Ramos (cell line): ENCODE results near the gene CCDC34.
"Not testable (repeated sequence)": the region's sequence is repeated elsewhere in the genome, so short reads cannot be mapped to it uniquely, and the experiment has no call there.

Experiments used
- in situ Hi-C: fragments of 300-500 bp; cut with MboI; formaldehyde crosslinking; loops from one replicate; pipeline ENCODE4 v1.14.3; 2022; ENCODE audit warnings: low sequenced_read_pairs; ENCODE audit not compliant: unreplicated experiment

The CCDC34 gene

GRCh38 chr11:27363576-27364117 lies 632 bp upstream of the CCDC34 start:
- in situ Hi-C loops = no loop called here

- in situ Hi-C loops = no loop called here
Observed at GRCh38 chr11:27361649-27362431, 1.2 kb downstream of the CCDC34 start.

DNA sequence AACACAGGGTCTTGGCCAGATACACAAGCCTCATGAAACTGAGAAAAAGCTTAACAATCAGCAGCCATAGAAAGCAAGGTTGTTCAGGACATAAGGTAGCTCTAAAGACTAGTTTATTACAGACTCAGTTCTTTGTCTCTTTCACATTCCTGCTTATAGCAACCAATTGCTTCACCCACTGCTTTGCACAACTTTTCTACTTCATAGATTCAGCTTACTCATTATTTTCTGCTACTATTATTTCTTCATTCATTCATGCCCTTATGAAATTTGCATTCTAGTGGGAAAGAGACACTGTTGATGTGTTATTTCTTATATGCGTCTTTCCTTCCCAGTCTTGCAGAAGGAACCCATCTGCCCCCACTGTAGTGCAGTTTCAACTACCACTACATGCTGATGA lies 4.7 kb downstream of the CCDC34 start:
- in situ Hi-C loops = no loop called here

- in situ Hi-C loops = no loop called here
Observed at GRCh38 chr11:27357250-27357649, 5.8 kb downstream of the CCDC34 start.

DNA sequence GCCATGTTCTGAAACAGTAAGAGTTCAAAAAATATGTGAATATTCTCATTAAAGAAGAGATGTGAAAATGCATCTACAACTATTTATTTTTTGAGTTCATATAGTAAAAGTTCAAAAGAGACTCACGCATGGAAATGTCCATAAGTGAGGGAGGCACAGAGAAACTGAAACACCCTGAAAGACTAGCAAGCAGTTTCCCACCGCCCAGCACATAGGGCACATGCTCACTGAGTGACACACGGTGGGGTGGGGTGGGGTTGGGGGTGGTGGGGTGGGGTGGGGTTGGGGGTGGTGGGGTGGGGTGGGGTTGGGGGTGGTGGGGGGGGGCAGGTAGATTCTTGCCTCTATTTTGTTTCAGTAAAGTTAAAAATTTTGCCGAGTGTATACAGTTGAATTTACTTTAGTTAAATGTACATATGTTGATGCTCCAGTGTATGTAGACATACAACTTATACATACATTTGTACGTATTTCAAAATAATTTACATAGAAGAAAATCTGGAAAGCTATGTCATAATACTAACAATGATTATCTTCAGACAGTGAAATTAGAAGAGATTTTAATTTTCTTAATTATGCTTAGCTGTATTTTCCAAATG lies 6.3 kb downstream of the CCDC34 start:
- in situ Hi-C loops = no loop called here

DNA sequence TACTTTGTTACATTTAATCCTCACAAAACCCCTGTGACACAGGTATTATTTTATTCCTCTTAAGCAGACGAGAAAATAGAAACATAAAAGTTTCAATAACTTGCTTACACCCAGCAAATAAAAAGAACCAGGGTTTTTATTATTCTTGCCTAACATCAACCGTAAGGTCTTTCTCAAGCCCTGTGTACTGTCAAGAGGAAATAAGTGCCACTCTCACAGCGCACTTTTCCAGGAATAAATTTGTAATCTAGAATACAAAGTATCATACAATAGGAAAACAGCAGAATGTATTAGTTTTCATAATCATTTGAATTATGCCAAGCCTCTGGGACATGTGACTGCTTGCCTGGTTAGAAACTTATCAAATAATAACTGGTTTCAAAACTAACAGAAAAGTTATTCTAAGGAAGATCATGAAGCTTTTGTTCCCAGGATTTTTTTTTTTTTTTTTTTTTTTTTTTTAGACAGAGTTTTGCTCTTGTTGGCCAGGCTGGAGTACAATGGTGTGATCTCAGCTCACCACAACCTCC lies 7.4 kb downstream of the CCDC34 start:
- in situ Hi-C loops = no loop called here

- in situ Hi-C loops = no loop called here
Observed at GRCh38 chr11:27354359-27354965, 8.6 kb downstream of the CCDC34 start.

DNA sequence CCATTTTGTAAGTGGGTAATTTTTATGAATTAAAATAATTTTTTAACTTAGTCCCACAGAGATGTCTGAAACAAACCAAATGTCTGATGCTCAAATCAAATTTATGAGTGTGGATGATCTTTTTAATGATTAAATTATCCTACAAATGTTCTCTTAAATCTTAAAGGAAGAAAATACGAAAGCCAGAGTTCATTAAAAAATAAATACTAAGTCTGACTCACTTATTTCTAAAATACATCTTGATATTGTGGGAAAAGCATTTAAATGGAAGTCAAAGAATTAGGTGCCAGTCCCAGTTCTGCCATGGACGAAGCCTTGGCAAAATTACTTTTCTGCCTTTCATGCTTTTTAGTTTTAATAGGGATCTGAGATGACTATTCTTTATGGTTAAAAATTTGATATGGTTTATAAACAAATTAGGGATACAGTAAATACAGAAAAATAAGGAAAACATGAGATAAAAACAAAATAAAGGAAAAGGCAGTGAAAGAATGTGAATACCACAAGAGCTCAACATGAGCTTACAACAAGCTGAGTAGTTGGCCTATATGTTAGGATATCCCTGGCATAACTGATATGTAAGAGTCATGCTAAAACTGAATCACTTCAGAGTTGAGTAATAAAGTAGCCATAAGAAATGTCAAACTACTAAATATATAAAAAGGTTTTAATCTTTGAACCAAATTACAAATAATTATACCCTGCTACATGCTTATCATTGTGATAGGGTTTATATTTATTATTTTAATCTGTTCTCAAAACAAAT lies 9.2 kb downstream of the CCDC34 start:
- in situ Hi-C loops = no loop called here

- in situ Hi-C loops = no loop called here
Observed at GRCh38 chr11:27352781-27353180, 10.2 kb downstream of the CCDC34 start.

DNA sequence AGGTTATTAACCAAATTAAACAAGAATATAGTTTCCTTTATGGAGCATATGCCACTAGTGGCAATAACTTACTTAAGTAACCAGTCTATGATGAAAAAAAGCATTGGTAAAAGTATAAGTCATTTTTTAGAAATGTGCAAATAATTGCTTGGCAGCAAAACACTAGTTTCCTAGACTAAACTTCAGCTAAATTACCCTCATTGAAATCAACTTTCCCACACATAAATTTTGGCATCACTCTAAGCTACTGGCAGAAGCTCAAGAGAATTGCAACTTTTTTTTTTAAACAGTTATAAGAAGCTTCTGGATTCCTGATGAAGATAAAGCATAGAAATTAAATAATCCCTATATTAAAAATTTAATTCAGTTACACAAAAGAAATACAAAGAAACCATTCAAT lies 12.5 kb downstream of the CCDC34 start:
- in situ Hi-C loops = no loop called here

DNA sequence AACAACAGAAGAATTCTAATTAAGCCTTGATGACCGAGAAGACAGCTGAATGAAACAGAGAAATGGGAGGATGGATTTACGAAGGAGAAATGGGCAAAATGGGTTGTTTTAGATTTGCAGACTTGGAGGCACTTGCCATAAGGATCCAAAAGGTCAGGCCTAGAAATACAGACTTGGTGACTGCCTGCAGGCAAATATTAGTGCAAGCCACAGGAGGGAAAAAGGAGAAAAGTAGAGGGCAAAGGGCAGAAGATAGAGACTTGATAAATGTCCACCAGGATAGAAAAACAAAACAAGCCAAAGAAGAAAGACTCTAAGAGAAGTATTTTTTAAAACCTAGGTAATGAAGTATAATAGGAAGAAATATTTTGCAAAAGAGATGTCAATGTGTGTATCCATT lies 13.1 kb downstream of the CCDC34 start:
- in situ Hi-C loops = no loop called here

DNA sequence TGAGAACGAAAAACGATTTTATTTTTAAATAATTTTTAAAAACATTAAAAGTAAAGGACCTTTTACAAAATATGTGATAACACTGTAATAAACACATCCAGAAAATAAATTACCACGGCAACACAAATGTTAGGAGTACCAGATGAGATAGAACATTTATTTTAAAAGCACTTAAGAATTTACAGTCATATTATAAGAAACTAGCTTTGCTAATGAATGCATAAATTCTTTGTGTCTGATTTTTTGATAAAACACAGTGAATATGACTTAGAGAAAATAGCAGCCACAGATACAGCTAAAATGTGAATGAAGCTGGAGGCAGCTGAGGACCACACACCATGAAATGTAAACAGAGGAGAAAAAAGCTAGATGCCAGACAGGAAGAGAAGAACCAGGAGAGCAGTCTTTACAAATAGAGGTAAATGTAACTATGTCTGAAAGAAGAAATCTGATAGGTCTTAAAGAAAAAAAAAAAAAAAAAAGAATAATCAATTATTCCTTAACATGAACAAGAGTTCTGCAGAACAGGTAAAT lies 14.6 kb downstream of the CCDC34 start:
- in situ Hi-C loops = no loop called here

DNA sequence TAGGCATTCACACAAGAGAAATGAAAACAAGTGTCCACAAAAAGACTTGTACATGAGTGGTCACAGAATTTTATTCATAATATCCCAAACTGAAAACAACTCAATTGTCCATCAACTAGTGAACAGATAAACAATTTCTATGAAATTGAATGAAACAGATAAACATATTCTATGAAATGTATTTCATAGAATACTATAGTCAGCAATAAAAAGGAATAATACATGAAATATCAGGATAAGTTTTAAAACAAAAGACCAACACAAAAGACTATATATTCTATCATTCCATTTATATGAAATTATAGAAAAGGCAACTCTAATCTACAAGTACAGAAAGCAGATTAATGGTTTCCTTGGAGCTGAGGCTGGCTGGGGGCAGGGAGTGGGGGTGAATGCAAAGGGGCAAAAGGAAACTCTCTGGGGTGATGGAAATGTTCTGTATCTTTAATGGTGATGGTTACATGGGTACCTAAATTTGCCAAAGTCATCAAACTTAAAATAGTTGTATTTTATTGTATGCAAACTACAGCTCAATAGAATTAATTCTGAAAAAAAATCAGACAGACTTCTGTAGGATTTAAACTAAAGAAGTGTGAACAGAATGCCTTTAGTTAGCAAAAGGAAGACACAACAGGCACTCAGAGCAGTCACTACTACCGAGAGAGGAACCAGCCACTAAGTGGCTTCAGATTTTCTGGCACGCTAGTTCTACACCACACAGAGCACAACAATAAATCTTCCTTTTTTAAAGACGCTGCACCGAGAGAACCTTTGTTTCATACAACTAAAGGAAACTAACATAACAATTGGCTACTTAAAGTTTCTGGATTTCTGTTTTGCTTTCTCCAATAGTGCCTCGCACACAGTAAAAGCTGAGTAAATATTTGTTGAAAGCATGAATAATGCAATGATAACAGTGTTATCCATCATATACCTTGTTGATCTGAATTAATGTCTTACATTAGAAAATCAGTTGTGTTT lies 15.4 kb downstream of the CCDC34 start:
- in situ Hi-C loops = no loop called here

- in situ Hi-C loops = no loop called here
Observed at GRCh38 chr11:27339941-27340340, 23.1 kb downstream of the CCDC34 start.

DNA sequence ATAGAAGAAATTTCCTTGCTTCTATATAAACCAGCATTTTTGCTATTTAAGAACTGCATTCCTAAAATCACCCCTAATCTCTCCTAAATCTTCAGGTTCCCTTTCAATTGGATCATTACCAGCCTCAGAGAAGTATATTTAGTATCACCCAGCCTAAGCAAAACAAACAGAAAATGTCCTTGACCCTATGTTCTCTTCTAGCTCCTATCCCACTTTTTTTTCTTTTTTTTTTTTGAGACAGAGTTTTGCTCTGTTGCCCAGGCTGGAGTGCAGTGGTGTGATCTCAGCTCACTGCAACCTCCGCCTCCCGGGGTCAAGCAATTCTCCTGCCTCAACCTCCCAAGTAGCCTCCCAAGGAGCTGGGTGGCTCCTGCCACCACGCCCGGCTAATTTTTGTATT lies 28.3 kb downstream of the CCDC34 start:
- in situ Hi-C loops = not testable (repeated sequence)

DNA sequence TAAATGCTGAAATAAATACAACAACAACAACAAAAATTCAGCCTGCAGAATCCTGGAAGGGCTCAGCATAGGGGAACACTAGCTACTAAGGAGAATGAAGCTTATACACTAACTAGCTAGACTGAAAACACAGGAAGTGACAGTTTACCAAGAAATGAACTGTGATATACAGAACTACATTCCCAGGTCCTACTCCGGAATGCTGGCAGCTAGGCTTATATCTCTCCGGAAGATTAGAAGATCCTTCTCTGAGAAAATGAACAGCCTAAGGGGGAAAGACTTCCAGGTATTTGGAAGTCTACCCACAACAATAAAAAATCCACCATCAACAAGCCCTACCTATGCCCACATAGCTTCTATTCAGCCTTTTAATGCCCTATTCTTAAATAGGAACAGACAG lies 31.0 kb downstream of the CCDC34 start:
- in situ Hi-C loops = no loop called here

GRCh38 chr11:27330633-27331270 lies 32.3 kb downstream of the CCDC34 start:
- in situ Hi-C loops = no loop called here

- in situ Hi-C loops = no loop called here
Observed at GRCh38 chr11:27329867-27330632, 33.0 kb downstream of the CCDC34 start.
